H1 (cell line): ENCODE results near the gene KHDRBS1. TPM values are rescaled to one million over a fixed set of nuclear protein-coding genes. Genes with fewer than 3 reads are reported as not detected.

Experiments
- EP300 ChIP-seq, 2 experiments: IDR thresholded peaks; 1 replicate in 1 of 2; 2 replicates in 1 of 2; pipeline ENCODE4 v1.6.1; 2011 to 2012; ENCODE audit warnings: low read depth in 2 of 2, low read length in 2 of 2, mild to moderate bottlenecking in 2 of 2, borderline replicate concordance in 1 of 2, inconsistent platforms in 1 of 2, moderate library complexity in 1 of 2
- PHF8 ChIP-seq: fragments of 200-600 bp; sonication (generic); conservative IDR thresholded peaks from 2 replicates; pipeline ENCODE4 v1.7.1; 2012; ENCODE audit warnings: low read depth, mild to moderate bottlenecking, inconsistent platforms, low read length, moderate library complexity
- USF2 ChIP-seq: IDR thresholded peaks from 2 replicates; pipeline ENCODE4 v1.6.1; 2011; ENCODE audit warnings: low read length, improper control_type of control experiment
- polyA plus RNA-seq, 7 experiments: library from polyadenylated mRNA; depleted of rRNA in 3 of 7; stranded (reverse) in 5 of 7; unstranded in 2 of 7; fragments of >200 nt in 5 of 7; fragments of 200-250 nt in 2 of 7; gene quantifications; 1 replicate in 5 of 7; 2 replicates in 1 of 7; 4 replicates in 1 of 7; pipeline versions ENCODE4 v1.2.1 to v1.2.3, GENCODE V29; 2011 to 2013; ENCODE audit warnings: missing spikeins in 2 of 7, mixed read lengths in 2 of 7
- total RNA-seq: library from RNA; stranded (reverse); fragmentation: NEBNext Ultra II Directional; extraction: Animal tissue kit (Norgen Biotek cat#: 25700); gene quantifications from 2 replicates; pipeline ENCODE4 v1.2.1, GENCODE V29; 2021

Gene KHDRBS1
- total and polyA plus RNA-seq, 2 of the 8 experiments (the other 6 are each of a cell fraction or from before 2014, with no cell fraction given), result 53.8 to 284 TPM

- TF ChIP-seq USF2, result no peak
- no peak for TF ChIP-seq EP300 (IDR thresholded peaks at IDR 0.05; ENCODE audit: borderline replicate concordance in 1 of 2, low read depth in 2 of 2, low read length in 2 of 2)
- no peak for TF ChIP-seq PHF8
Observed at GRCh38 chr1:31987135-31987619, 26.5 kb upstream of the KHDRBS1 start (continued).
